IPS-15b (cell line): Measurements from ENCODE around the gene TIMM22.
A peak's percentile ranks its signal among the peaks of the same experiment; 100 is the strongest.

Experiments
- H3K27me3 ChIP-seq: one replicate; pipeline ENCODE4 v1.6.1; 2013; ENCODE audit warnings: low read length; ENCODE audit not compliant: control insufficient read depth, insufficient read depth
- H3K36me3 ChIP-seq: one replicate; pipeline ENCODE4 v1.6.1; 2013; ENCODE audit warnings: low read length; ENCODE audit not compliant: control insufficient read depth, insufficient read depth
- H3K4me1 ChIP-seq: one replicate; pipeline ENCODE4 v1.6.1; 2013; ENCODE audit warnings: mild to moderate bottlenecking, low read length; ENCODE audit not compliant: control insufficient read depth, insufficient read depth
- H3K4me3 ChIP-seq: one replicate; pipeline ENCODE4 v1.5.1; 2013; ENCODE audit warnings: low read depth, low read length
- H3K9ac ChIP-seq: one replicate; pipeline ENCODE4 v1.6.1; 2013; ENCODE audit warnings: low read depth, mild to moderate bottlenecking, low read length
- H3K9me3 ChIP-seq: one replicate; pipeline ENCODE4 v1.6.1; 2013; ENCODE audit warnings: mild to moderate bottlenecking, low read length; ENCODE audit not compliant: control insufficient read depth, insufficient read depth

The TIMM22 gene

GRCh38 chr17:1029922-1030644 is 33.2 kb downstream of the TIMM22 start:
- Histone ChIP-seq H3K9ac (no peak overlapping the region), H3K9me3 (no peaks in the 10 kb centered on the region), H3K4me3 (no peak overlapping the region)

GRCh38 chr17:1030684-1031532 is 34.0 kb downstream of the TIMM22 start:
- Histone ChIP-seq H3K27me3 (peaks cover 7% of the 10 kb centered on the region), H3K4me3 (peak overlapping the region; percentile 1)

More at GRCh38 chr17:1029922-1030644, 33.2 kb downstream of the TIMM22 start:
- Histone ChIP-seq H3K36me3 (no peaks in the 10 kb centered on the region), H3K27me3 (peaks cover 7% of the 10 kb centered on the region), H3K4me1 (no peaks in the 10 kb centered on the region)

GRCh38 chr17:1031711-1032110 is 34.8 kb downstream of the TIMM22 start:
- peaks cover 7% of the 10 kb centered on the region for H3K27me3 ChIP-seq
- peak overlapping the region; percentile 39 for H3K4me3 ChIP-seq
- H3K9ac ChIP-seq = no peak overlapping the region
- no peaks in the 10 kb centered on the region for H3K9me3 ChIP-seq
- no peaks in the 10 kb centered on the region for H3K36me3 ChIP-seq
- H3K4me1 ChIP-seq = no peaks in the 10 kb centered on the region

More at GRCh38 chr17:1030684-1031532, 34.0 kb downstream of the TIMM22 start:
- no peak overlapping the region for H3K9ac ChIP-seq
- no peaks in the 10 kb centered on the region for H3K36me3 ChIP-seq
- H3K4me1 ChIP-seq = no peaks in the 10 kb centered on the region
- no peaks in the 10 kb centered on the region for H3K9me3 ChIP-seq

GRCh38 chr17:1032391-1032790 is 35.5 kb downstream of the TIMM22 start:
- Histone ChIP-seq H3K9ac (no peak overlapping the region), H3K4me3 (peak overlapping the region; percentile 39), H3K9me3 (no peaks in the 10 kb centered on the region), H3K4me1 (no peaks in the 10 kb centered on the region), H3K36me3 (no peaks in the 10 kb centered on the region), H3K27me3 (peaks cover 7% of the 10 kb centered on the region)

GRCh38 chr17:1033503-1033902 is 36.6 kb downstream of the TIMM22 start:
- H3K36me3 ChIP-seq = no peaks in the 10 kb centered on the region
- H3K9me3 ChIP-seq = no peaks in the 10 kb centered on the region
- H3K4me3 ChIP-seq = no peak overlapping the region
- no peak overlapping the region for H3K9ac ChIP-seq
- peaks cover 7% of the 10 kb centered on the region for H3K27me3 ChIP-seq
- no peaks in the 10 kb centered on the region for H3K4me1 ChIP-seq

GRCh38 chr17:1034652-1035210 is 37.8 kb downstream of the TIMM22 start:
- Histone ChIP-seq H3K9ac (no peak overlapping the region), H3K4me1 (no peaks in the 10 kb centered on the region), H3K27me3 (peaks cover 7% of the 10 kb centered on the region), H3K9me3 (no peaks in the 10 kb centered on the region), H3K4me3 (no peak overlapping the region), H3K36me3 (no peaks in the 10 kb centered on the region)

- Histone ChIP-seq H3K9me3 (no peaks in the 10 kb centered on the region), H3K4me3 (no peak overlapping the region), H3K4me1 (no peaks in the 10 kb centered on the region), H3K9ac (no peak overlapping the region), H3K27me3 (peaks cover 5% of the 10 kb centered on the region), H3K36me3 (no peaks in the 10 kb centered on the region)
These were observed 38.7 kb downstream of the TIMM22 start for GRCh38 chr17:1035546-1036170.

GRCh38 chr17:1036171-1036844 is 39.4 kb downstream of the TIMM22 start:
- Histone ChIP-seq H3K9me3 (no peaks in the 10 kb centered on the region), H3K9ac (no peak overlapping the region), H3K27me3 (peaks cover 4% of the 10 kb centered on the region), H3K4me1 (no peaks in the 10 kb centered on the region), H3K36me3 (no peaks in the 10 kb centered on the region), H3K4me3 (no peak overlapping the region)

- Histone ChIP-seq H3K4me1 (no peaks in the 10 kb centered on the region), H3K9me3 (no peaks in the 10 kb centered on the region), H3K4me3 (no peak overlapping the region), H3K36me3 (no peaks in the 10 kb centered on the region), H3K9ac (no peak overlapping the region), H3K27me3 (peaks cover 4% of the 10 kb centered on the region)
These were observed 39.9 kb downstream of the TIMM22 start for GRCh38 chr17:1036845-1037237.

- no peaks in the 10 kb centered on the region for H3K9me3 ChIP-seq
- H3K4me3 ChIP-seq = no peak overlapping the region
- H3K27me3 ChIP-seq = peaks cover 4% of the 10 kb centered on the region
- no peaks in the 10 kb centered on the region for H3K36me3 ChIP-seq
- peak overlapping the region; percentile 37 for H3K9ac ChIP-seq
- H3K4me1 ChIP-seq = no peaks in the 10 kb centered on the region
These were observed 40.4 kb downstream of the TIMM22 start for GRCh38 chr17:1037238-1037879.
